Measurements from ENCODE around the gene APOL4.
A peak's percentile ranks its signal among the peaks of the same experiment; 100 is the strongest.
"Not testable (repeated sequence)": the region's sequence is repeated elsewhere in the genome, so short reads cannot be mapped to it uniquely, and the experiment has no call there.

Gene APOL4, protein sequence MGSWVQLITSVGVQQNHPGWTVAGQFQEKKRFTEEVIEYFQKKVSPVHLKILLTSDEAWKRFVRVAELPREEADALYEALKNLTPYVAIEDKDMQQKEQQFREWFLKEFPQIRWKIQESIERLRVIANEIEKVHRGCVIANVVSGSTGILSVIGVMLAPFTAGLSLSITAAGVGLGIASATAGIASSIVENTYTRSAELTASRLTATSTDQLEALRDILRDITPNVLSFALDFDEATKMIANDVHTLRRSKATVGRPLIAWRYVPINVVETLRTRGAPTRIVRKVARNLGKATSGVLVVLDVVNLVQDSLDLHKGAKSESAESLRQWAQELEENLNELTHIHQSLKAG

DNA sequence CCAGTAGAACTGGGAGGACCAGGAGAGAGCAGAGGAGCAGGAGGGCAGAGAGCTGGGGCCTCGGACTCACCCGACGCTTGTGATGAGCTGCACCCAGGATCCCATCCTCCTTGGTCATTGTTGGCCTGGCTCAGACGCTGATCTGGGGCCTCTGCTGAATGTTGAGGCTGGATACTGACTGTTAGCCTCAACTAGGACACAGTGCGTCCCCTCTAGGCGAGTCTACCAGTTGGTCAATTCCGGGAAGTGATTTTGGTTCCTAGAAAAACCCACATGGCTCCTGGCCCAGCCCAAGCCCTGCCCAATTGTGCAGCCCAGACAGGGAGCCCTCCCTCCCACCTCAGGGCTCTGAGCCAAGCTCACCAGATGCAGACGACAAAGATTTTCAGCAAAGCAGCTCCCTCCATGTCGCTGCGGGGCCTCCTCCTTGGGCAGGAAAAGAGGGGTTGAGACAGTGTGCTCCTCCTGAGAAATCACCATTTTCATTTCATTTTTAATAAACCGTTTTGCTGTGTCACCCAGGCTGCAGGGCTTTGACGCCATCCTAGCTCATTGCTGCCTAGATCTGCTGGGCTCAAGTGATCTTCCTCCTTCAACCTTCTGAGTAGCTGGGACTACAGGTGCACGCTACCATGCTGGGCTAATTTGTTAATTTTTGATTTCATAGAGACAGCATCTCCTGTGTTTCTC lies at the start of gene APOL4:
Gene APOL4 (minus strand): TSS at position 180 of the 690 bp plus-strand sequence. CDS start 75 bp downstream, at position 105.
- DNase-seq, result no peak

DNA sequence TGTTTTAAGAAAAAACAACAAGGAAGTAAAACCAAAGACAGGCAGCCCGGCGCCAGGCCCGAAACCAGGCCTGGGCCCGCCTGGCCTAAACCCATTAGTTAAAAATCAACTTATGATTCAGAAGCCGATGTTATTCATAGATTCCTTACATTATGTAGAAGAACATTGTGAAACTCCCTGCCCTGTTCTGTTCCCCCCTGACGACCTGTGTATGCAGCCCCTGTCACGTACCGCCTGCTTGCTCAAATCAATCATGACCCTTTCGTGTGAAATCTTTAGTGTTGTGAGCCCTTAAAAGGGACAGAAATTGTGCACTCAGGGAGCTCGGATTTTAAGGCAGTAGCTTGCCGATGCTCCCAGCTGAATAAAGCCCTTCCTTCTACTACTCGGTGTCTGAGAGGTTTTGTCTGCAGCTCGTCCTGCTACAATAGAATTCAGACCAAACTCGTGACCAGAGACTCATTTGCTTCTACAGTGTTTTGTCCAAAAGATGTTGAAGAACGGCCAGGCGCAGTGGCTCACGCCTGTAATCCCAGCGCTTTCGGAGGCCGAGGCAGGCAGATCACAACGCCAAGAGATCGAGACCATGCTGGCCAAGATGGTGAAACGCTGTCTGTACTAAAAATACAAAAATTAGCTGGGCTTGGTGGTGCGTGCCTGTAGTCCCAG lies 48.8 kb upstream of the APOL4 start:
- DNase-seq, result not testable (repeated sequence)

GRCh38 chr22:36249160-36249559 lies 47.6 kb upstream of the APOL4 start:
- DNase-seq, result no peak

GRCh38 chr22:36247955-36248354 lies 46.3 kb upstream of the APOL4 start:
- DNase-seq, result no peak

- DNase-seq, result no peak
Observed at GRCh38 chr22:36246718-36247117, 45.1 kb upstream of the APOL4 start.

- no peak for DNase-seq
Observed at GRCh38 chr22:36245805-36246356, 44.3 kb upstream of the APOL4 start.

DNA sequence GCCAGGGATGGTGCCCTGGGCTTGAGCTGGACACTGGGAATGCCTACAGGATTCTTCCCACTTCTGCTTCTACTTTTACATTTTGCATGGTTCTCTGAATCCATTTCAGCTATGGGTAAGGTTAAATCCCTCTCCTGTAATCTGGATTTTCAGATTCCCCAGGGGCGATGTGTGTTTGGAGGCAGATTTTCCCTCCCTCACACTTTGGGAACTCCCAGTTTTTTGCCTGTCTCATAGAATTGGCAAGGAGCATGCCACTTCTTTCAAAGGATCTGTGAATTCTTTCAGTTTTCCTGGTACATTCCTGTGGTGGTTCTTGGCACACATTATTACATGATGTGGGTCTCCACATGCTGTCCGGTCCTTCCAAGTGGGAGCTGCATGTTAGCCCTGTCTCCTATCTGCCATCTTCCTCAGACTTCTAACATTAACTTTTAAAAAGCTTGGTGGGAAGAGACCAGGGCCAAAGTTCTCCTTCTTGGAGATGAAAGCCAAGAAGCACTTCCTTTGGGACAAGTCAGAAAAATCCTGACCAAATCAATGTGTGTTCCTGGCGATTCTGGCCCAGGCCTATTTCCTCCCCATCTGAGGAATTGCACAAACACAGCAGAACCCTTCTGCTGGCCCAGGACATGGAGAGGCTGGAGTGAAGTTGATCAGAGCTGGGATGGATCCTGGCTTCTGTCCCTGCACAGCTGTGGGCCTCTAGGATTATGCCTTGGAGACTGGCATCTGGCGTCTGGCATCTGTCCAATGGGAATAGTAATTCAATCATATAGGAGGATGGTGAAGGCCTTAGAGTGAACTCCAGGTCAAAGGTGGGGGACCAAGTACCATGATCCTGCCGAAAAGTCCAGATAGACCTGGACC lies 43.1 kb upstream of the APOL4 start:
- no peak for DNase-seq

- no peak for DNase-seq
Observed at GRCh38 chr22:36243986-36244385, 42.4 kb upstream of the APOL4 start.

GRCh38 chr22:36239401-36240171 lies 38.0 kb upstream of the APOL4 start, which contains the start of gene APOL2:
Gene APOL2, minus strand, starts transcription at chr22:36239527. Its CDS starts 6,365 bp downstream, at chr22:36233162.
- DNase-seq, result peak; percentile 87

DNA sequence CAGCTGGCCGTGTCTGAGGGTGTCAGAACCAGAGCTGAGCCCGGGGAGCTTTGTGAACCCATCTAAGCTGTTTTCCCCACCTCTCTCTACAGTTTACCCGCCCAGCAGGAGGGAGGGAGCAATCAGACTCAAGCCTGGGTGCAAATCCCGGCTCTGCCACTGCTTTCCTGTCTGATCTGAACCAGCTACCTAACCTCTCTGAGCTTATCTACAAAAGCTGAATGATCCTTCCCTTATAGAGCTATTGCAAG lies 37.5 kb upstream of the APOL4 start:
- no peak for DNase-seq

DNA sequence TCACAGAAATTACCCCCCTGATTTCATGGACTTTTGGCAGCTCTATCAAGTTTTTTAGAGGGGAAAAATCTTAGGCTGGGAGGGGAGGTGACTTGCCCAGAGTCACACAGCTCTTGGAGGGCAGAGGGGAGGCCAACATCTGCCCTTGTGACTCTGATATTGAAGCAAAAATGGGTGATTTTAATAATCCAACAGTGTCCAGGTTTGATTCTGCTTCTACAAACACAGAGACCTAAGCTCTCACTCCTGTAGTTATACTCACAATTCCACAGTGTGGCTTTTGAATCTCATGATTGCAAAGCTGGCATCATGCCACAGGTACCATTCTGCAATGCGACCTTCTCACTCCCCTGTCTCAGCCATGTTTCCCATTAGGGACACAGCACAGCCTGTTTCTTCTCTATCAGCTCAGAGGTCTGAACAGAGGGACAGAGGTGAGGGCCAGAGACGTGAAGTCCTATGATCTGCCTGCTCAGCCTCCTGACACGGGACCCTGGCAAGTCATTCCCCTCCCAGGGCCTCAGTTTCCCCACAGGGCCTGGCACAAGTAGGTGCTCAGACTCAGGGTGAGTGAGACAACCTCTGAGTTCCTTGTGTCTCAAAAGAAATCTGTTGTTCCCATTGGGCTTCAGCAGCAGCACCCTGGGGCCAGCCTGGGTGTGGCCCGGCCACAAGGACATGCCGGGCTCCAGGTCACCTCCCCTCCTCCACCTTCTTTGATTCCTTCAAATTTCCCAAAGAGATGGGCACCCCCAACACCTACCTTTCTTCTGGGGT lies 37.0 kb upstream of the APOL4 start:
- no peak for DNase-seq

DNA sequence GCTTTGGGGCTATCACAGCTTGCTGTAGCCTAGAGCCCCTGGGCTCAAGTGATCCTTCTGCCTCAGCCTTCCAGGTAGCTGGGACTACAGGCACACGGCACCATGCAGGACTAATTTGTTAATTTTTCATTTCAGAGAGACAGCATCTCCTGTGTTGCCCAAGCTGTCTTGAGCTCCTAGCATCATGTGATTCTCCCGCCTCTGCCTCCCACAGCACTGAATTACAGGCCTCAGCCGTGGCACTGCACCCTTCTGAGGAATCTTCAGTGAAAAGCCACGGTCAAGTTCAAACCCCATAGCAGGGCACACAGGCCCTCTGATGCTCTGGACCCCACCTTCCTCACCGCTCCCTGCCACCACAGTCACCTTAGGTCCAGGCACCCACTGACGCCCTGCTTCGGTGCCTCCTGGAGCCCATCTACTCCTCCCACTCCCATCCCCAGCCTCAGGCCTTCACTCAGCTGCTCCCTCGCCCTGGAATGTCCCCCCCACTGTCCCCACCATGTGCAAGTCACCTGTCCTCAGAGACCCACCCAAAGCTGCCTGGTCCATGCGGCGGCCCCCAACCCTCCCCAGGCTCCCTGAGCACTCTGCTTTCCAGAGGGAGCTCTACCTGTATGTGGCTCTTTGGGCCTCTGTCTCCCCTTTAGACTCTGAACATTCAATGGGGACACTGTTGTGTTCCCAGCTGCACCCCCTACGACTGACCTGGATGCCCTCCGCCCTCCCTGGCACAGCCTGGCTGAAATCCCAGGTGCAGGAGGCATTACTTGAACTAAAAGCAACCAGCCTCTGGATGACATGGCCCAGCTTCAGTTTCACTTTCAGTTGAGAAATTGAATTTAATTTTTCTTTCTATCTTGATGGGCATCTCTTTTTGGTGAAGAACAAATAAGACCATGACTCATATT lies 36.1 kb upstream of the APOL4 start:
- peak; percentile 51 for DNase-seq

GRCh38 chr22:36236388-36237319 lies 35.0 kb upstream of the APOL4 start:
- no peak for DNase-seq

DNA sequence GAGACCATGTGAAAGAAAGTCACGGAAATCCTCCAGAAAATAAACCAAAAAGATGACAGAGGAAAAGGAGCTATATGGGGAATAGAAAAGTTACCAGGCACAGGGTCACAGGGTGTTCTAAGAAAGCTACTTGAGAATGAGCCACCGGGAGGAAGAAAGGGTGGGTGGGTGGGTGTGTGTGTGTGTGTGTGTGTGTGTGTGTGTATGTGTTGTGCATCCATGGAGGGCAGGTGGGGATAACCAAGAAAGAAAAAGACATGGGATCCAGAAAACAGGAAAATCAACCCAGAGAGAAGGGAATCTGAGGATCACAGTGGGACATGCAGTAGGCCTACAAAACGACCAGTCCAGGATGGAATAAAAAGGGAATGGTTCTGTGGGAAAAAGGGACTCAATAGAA lies 34.0 kb upstream of the APOL4 start:
- DNase-seq, result no peak

GRCh38 chr22:36234919-36235318 lies 33.3 kb upstream of the APOL4 start:
- DNase-seq, result no peak

DNA sequence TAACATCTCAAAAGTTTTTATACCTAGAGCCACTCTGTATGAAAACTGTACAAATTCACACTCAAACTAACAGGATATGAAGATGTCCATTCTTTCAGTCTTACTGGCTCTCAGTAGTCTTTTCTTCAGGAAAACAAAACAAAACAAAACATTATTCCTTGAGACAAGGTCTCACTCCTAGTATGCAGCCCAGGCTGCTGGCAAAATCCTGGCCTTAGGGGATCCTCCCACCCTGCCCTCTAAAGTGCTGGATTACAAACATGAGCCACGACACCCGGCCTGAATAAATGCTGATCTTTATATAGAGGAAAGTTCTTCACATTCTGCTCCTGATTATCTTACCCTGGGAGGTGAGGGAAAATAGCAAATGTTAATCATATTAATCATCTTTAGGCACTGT lies 32.6 kb upstream of the APOL4 start:
- DNase-seq, result no peak

GRCh38 chr22:36233796-36234195 lies 32.2 kb upstream of the APOL4 start:
- DNase-seq, result no peak

GRCh38 chr22:36232715-36233401 lies 31.2 kb upstream of the APOL4 start:
- DNase-seq, result no peak

Data from CD4-positive, alpha-beta T cell treated with Interleukin-4 for 4 hours (primary cell).